Measurements from ENCODE around the gene EP400.

The EP400 gene

DNA sequence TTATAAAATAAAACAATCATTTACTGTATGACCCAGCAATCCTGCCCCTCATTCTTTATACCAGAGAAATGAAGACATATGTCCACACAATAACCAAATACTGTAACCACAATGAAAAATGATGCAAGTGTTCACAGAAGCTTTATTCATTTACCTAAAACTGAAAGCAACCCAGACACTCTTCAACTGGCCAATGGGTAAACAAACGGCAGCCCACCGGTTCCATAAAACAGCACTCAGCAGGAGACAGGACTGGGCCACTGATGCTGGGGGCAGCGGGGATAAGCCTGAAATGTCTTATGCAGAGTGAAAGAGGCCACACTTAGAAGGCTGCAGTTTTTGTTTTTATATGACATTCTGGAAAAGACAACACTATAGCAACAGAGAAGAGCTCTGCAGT lies 179.3 kb downstream of the EP400 start:
- no peak for DNase-seq

GRCh38 chr12:132130690-132131089 lies 180.9 kb downstream of the EP400 start:
- no peak for DNase-seq

All from NCI-H510A treated with DMSO at 0.1 percent for 48 hours (cell line).